Gastrocnemius medialis (tissue), 4 donors: ENCODE data around the gene ACAD9. TPM values are rescaled to one million over a fixed set of nuclear protein-coding genes. Genes with fewer than 3 reads are reported as not detected.
"Not testable (repeated sequence)": the region's sequence is repeated elsewhere in the genome, so short reads cannot be mapped to it uniquely, and the experiment has no call there.

Source experiments
- ATAC-seq, 2 donors: fragments of 150-250 bp; one replicate each; pipeline ENCODE4 v1.9.1; 2016
- DNase-seq, 2 donors: peaks; one replicate each; pipeline ENCODE4 v3.0.0-alpha.2; 2019
- H3K27ac ChIP-seq, 4 donors: fragments of 200-600 bp; sonication (generic); 1 replicate in 1 of 4; 2 replicates in 3 of 4; pipeline ENCODE4 v1.5.1; 2016 to 2018; ENCODE audit warnings: mild to moderate bottlenecking in 2 of 4, moderate library complexity in 1 of 4
- H3K27me3 ChIP-seq, 3 donors: fragments of 200-600 bp; sonication (generic) in 2 of 3; 1 replicate in 1 of 3; 2 replicates in 2 of 3; pipeline versions ENCODE4 v1.5.1 to v1.6.0; 2016 to 2019; ENCODE audit warnings: mild to moderate bottlenecking in 1 of 3, moderate library complexity in 1 of 3
- H3K36me3 ChIP-seq, 2 donors: fragments of 200-600 bp; sonication (generic) in 1 of 2; one replicate each; pipeline ENCODE4 v1.5.1; 2017 to 2018
- H3K4me1 ChIP-seq, 2 donors: fragments of 200-600 bp; sonication (generic) in 1 of 2; one replicate each; pipeline ENCODE4 v1.5.1; 2016 to 2017; ENCODE audit warnings: mild to moderate bottlenecking in 2 of 2
- H3K4me3 ChIP-seq, 4 donors: fragments of 200-600 bp; sonication (generic) in 3 of 4; 1 replicate in 1 of 4; 2 replicates in 3 of 4; pipeline ENCODE4 v1.5.1; 2016 to 2019; ENCODE audit warnings: mild to moderate bottlenecking in 2 of 4
- H3K9me3 ChIP-seq, 3 donors: fragments of 200-600 bp; sonication (generic) in 2 of 3; 1 replicate in 1 of 3; 2 replicates in 2 of 3; pipeline ENCODE4 v1.5.1; 2016 to 2019
- CTCF ChIP-seq, 5 experiments: fragments of 450-650 bp in 3 of 5; fragments of 200-600 bp in 2 of 5; sonication (generic) in 2 of 5; IDR thresholded peaks in 4 of 5; conservative IDR thresholded peaks in 1 of 5; 1 replicate in 4 of 5; 2 replicates in 1 of 5; pipeline ENCODE4 v1.5.1; 2016 to 2019; ENCODE audit warnings: antibody characterized with exemption in 5 of 5, mild to moderate bottlenecking in 3 of 5, moderate library complexity in 3 of 5
- POLR2A ChIP-seq, 2 donors: fragments of 450-650 bp; IDR thresholded peaks; one replicate each; pipeline ENCODE4 v1.6.1; 2017; ENCODE audit warnings: antibody characterized with exemption in 2 of 2, mild to moderate bottlenecking in 2 of 2, moderate library complexity in 2 of 2
- in situ Hi-C, 4 donors: fragments of 200-750 bp; cut with MboI; loops; one replicate each; pipeline versions ENCODE4 v1.15.0 to v1.8.0; 2017; ENCODE audit warnings: low sequenced_read_pairs in 4 of 4
- intact Hi-C: fragments of 100-400 bp; cut with DNase I; formaldehyde crosslinking; loops from one replicate; pipeline ENCODE4 v1.15.1; 2023; ENCODE audit warnings: low total_unique reads
- total RNA-seq, 4 donors: library from RNA; depleted of rRNA; stranded (reverse); fragments of >200 nt; gene quantifications; one replicate each; pipeline versions ENCODE4 v1.1.0 to v1.2.3, GENCODE V29; 2016

ACAD9 gene
- total RNA-seq, 4 donors from 2014 or later = 26.3 to 43.0 (median 37.5) TPM

GRCh38 chr3:128864351-128864811 lies 15.0 kb upstream of the ACAD9 start:
- Histone ChIP-seq H3K4me1 (peaks cover 8 to 9% of the 10 kb centered on the region in 2 donors), H3K27ac (peak overlapping the region in 1 of 4 donors; percentile 13), H3K9me3 (no peaks in the 10 kb centered on the region), H3K36me3 (no peaks in the 10 kb centered on the region), H3K4me3 (no peak overlapping the region), H3K27me3 (no peaks in the 10 kb centered on the region)
- DNase-seq = no peak
- in situ Hi-C loops = loop anchor here in 1 of 4 donors (25.0 kb wide), 1 partner anchor 177 kb away; no protein-coding TSS in a partner anchor
- peak in 1 of 2 donors; percentile 29 for ATAC-seq
- intact Hi-C loops = no loop called here
- no peak for TF ChIP-seq CTCF (IDR thresholded peaks at IDR 0.05 in 4 of 5, conservative IDR thresholded peaks at IDR 0.05 in 1 of 5)
- TF ChIP-seq POLR2A (IDR thresholded peaks at IDR 0.05) = no peak

GRCh38 chr3:128864849-128865804 lies 14.3 kb upstream of the ACAD9 start:
- H3K9me3 ChIP-seq, H3K4me1 ChIP-seq, intact Hi-C loops, DNase-seq, H3K4me3 ChIP-seq, H3K27me3 ChIP-seq, H3K36me3 ChIP-seq, ATAC-seq: not testable (repeated sequence)
- peak overlapping the region in 1 of 4 donors; percentile 13 for H3K27ac ChIP-seq
- in situ Hi-C loops = loop anchor here in 1 of 4 donors (25.0 kb wide), 1 partner anchor 178 kb away; no protein-coding TSS in a partner anchor

- Histone ChIP-seq H3K36me3 (no peaks in the 10 kb centered on the region), H3K4me3 (no peak overlapping the region), H3K27me3 (no peaks in the 10 kb centered on the region), H3K27ac (no peak overlapping the region), H3K4me1 (peaks cover 8 to 9% of the 10 kb centered on the region in 2 donors), H3K9me3 (no peaks in the 10 kb centered on the region)
- in situ Hi-C loops = loop anchor here in 1 of 4 donors (25.0 kb wide), 1 partner anchor 180 kb away; no protein-coding TSS in a partner anchor
- TF ChIP-seq POLR2A (IDR thresholded peaks at IDR 0.05) = no peak
- no peak for TF ChIP-seq CTCF (IDR thresholded peaks at IDR 0.05 in 4 of 5, conservative IDR thresholded peaks at IDR 0.05 in 1 of 5)
- DNase-seq (no peak), ATAC-seq (no peak)
- intact Hi-C loops = no loop called here
Observed at GRCh38 chr3:128867200-128868125, 12.0 kb upstream of the ACAD9 start.

- ATAC-seq (no peak), DNase-seq (no peak)
- TF ChIP-seq CTCF (IDR thresholded peaks at IDR 0.05 in 4 of 5, conservative IDR thresholded peaks at IDR 0.05 in 1 of 5) = no peak
- TF ChIP-seq POLR2A (IDR thresholded peaks at IDR 0.05) = no peak
- no peaks in the 10 kb centered on the region for H3K9me3 ChIP-seq
- no peaks in the 10 kb centered on the region for H3K36me3 ChIP-seq
- no peaks in the 10 kb centered on the region for H3K27me3 ChIP-seq
- H3K4me1 ChIP-seq = peaks cover 13 to 20% of the 10 kb centered on the region in 2 donors
- intact Hi-C loops = no loop called here
- in situ Hi-C loops = loop anchor here in 2 of 4 donors (10.0 to 25.0 kb wide), 2 partner anchors 183 to 186 kb away; no protein-coding TSS in a partner anchor
- H3K4me3 ChIP-seq = no peak overlapping the region
- no peak overlapping the region for H3K27ac ChIP-seq
Observed at GRCh38 chr3:128870347-128870746, 9.1 kb upstream of the ACAD9 start.
